HepG2 (cell line): ENCODE data around the gene MYO3B. TPM values are rescaled to one million over a fixed set of nuclear protein-coding genes. Genes with fewer than 3 reads are reported as not detected.

Source experiments
- ATAC-seq: fragments of 200-7000 bp; cut with Tn5 transposase; 3 replicates; pipeline ENCODE4 v1.9.1; 2020; ENCODE audit warnings: mild to moderate bottlenecking, moderate library complexity
- BruUV-seq: library from RNA; stranded (reverse); fragments of 400-500 nt; replicated peaks from 2 replicates; lab custom pipeline; 2021; lab: Mats Ljungman, UMichigan
- CTCF ChIA-PET: fragments of 300-600 bp; formaldehyde crosslinking; extraction: SDS; loops from one replicate; lab custom pipeline; 2021; ENCODE audit warnings: low total read pairs, inconsistent platforms, low intra/inter-chr PET ratio; lab: Yijun Ruan, JAX
- POLR2A ChIA-PET: fragments of 350-600 bp; sonication (Branson Sonifier 250); formaldehyde crosslinking; loops from one replicate; lab custom pipeline; 2020; ENCODE audit warnings: antibody characterized with exemption, inconsistent platforms; lab: Yijun Ruan, JAX
- DNase-seq: peaks from one replicate; pipeline ENCODE4 v3.0.0-alpha.2; 2015; ENCODE audit warnings: low spot score
- FAIRE-seq: peaks from 3 replicates; lab custom pipeline; 2011; peaks lifted over from hg19 to GRCh38; lab: Jason Lieb, UNC
- H2AFZ ChIP-seq: one replicate; pipeline ENCODE4 v1.6.1; 2011; ENCODE audit warnings: low read length, inconsistent platforms
- H3K27ac ChIP-seq: fragments of 300-600 bp; 3 replicates; pipeline ENCODE4 v1.8.0; 2011; ENCODE audit warnings: mixed run types, mild to moderate bottlenecking, mixed read lengths, low read length, inconsistent platforms; ENCODE audit not compliant: insufficient read depth; ENCODE audit errors: extremely low read length
- H3K27me3 ChIP-seq, 2 experiments: fragments of 200-600 bp in 1 of 2; 2 replicates in 1 of 2; 3 replicates in 1 of 2; pipeline versions ENCODE4 v1.6.0 to v1.8.0; 2011; ENCODE audit warnings: low read length in 2 of 2, mild to moderate bottlenecking in 2 of 2, moderate library complexity in 2 of 2, inconsistent platforms in 1 of 2; ENCODE audit not compliant: insufficient read depth in 2 of 2, control insufficient read depth in 1 of 2
- H3K36me3 ChIP-seq, 2 experiments: fragments of 200-600 bp in 1 of 2; replicated peaks in 1 of 2; 2 replicates in 1 of 2; 3 replicates in 1 of 2; pipeline versions ENCODE4 v1.5.1 to v1.8.0; 2011; ENCODE audit warnings: low read length in 2 of 2, inconsistent platforms in 1 of 2; ENCODE audit not compliant: insufficient read depth in 2 of 2, control insufficient read depth in 1 of 2
- H3K4me1 ChIP-seq: 2 replicates; pipeline ENCODE4 v1.5.1; 2012; ENCODE audit warnings: low read length, inconsistent platforms; ENCODE audit not compliant: insufficient read depth
- H3K4me2 ChIP-seq: 2 replicates; pipeline ENCODE4 v1.6.0; 2011; ENCODE audit warnings: low read depth, low read length, inconsistent platforms
- H3K4me3 ChIP-seq, 3 experiments: fragments of 200-600 bp in 1 of 3; sonication (generic), shearing (Covaris generic) in 1 of 3; replicated peaks in 1 of 3; 2 replicates each; pipeline ENCODE4 v1.5.1; 2011 to 2016; ENCODE audit warnings: low read length in 3 of 3, inconsistent platforms in 2 of 3, low read depth in 2 of 3, mild to moderate bottlenecking in 2 of 3, control low read depth in 1 of 3, mixed read lengths in 1 of 3; ENCODE audit not compliant: insufficient read depth in 1 of 3
- H3K79me2 ChIP-seq: one replicate; pipeline ENCODE4 v1.6.1; 2011; ENCODE audit warnings: low read length, inconsistent platforms; ENCODE audit not compliant: insufficient read depth
- H3K9ac ChIP-seq: 2 replicates; pipeline ENCODE4 v1.6.0; 2011; ENCODE audit warnings: mild to moderate bottlenecking, low read depth, low read length, inconsistent platforms; ENCODE audit not compliant: insufficient read depth
- H3K9me3 ChIP-seq: 2 replicates; pipeline ENCODE4 v1.5.1; 2012; ENCODE audit warnings: mild to moderate bottlenecking, low read length
- H4K20me1 ChIP-seq: 2 replicates; pipeline ENCODE4 v1.6.0; 2011; ENCODE audit warnings: inconsistent platforms, mild to moderate bottlenecking, low read length, moderate library complexity; ENCODE audit not compliant: insufficient read depth
- ATAD3A ChIP-seq: sonication (generic); formaldehyde crosslinking; IDR thresholded peaks from 2 replicates; pipeline ENCODE4 v1.4.0; 2020; ENCODE audit warnings: missing genetic modification reagents
- DNMT1 ChIP-seq: sonication (generic); formaldehyde crosslinking; IDR thresholded peaks from 2 replicates; pipeline ENCODE4 v1.5.1; 2020; ENCODE audit warnings: mild to moderate bottlenecking, missing genetic modification reagents
- EEA1 ChIP-seq: sonication (generic); formaldehyde crosslinking; IDR thresholded peaks from 2 replicates; pipeline ENCODE4 v1.5.1; 2020; ENCODE audit warnings: mild to moderate bottlenecking, missing genetic modification reagents, borderline replicate concordance
- HIVEP1 ChIP-seq: sonication (generic); formaldehyde crosslinking; IDR thresholded peaks from 2 replicates; pipeline ENCODE4 v1.4.0; 2020; ENCODE audit warnings: mild to moderate bottlenecking, missing genetic modification reagents
- LCORL ChIP-seq, 2 experiments: fragments of 450-650 bp in 1 of 2; sonication (generic) in 1 of 2; formaldehyde crosslinking in 1 of 2; IDR thresholded peaks; 2 replicates each; pipeline versions ENCODE4 v1.5.0 to v1.6.1; 2017 to 2020; ENCODE audit warnings: antibody characterized with exemption in 1 of 2, missing genetic modification reagents in 1 of 2
- U2AF2 ChIP-seq: fragments of 200-400 bp; formaldehyde crosslinking; IDR thresholded peaks from 2 replicates; pipeline ENCODE4 v1.6.1; 2017; ENCODE audit warnings: low read depth, mild to moderate bottlenecking, low read length
- ZNF280B ChIP-seq: sonication (generic); formaldehyde crosslinking; IDR thresholded peaks from 2 replicates; pipeline ENCODE4 v1.5.0; 2020; ENCODE audit warnings: missing genetic modification reagents, mild to moderate bottlenecking, borderline replicate concordance
- ZNF407 ChIP-seq: sonication (generic); formaldehyde crosslinking; IDR thresholded peaks from one replicate; pipeline ENCODE4 v1.5.1; 2020; ENCODE audit warnings: mild to moderate bottlenecking, missing genetic modification reagents; ENCODE audit errors: not compliant biosample characterization
- ZNF501 ChIP-seq: sonication (generic); formaldehyde crosslinking; IDR thresholded peaks from 2 replicates; pipeline ENCODE4 v1.5.1; 2020; ENCODE audit warnings: mild to moderate bottlenecking, moderate library complexity, missing genetic modification reagents
- ZNF841 ChIP-seq: sonication (generic); formaldehyde crosslinking; IDR thresholded peaks from 2 replicates; pipeline ENCODE4 v1.8.1; 2023; ENCODE audit warnings: missing genetic modification reagents, borderline replicate concordance
- ZZZ3 ChIP-seq: sonication (generic); formaldehyde crosslinking; IDR thresholded peaks from 2 replicates; pipeline ENCODE4 v1.4.0; 2020; ENCODE audit warnings: missing genetic modification reagents, mild to moderate bottlenecking, borderline replicate concordance
- WGBS: methylation state at CpG from one replicate; pipeline ENCODE4 v1.1.6; 2017; ENCODE audit warnings: low lambda C conversion rate; 5-methylcytosine and 5-hydroxymethylcytosine counted together
- in situ Hi-C: cut with HindIII; loops from 2 replicates; pipeline ENCODE4 v1.10.0; 2017; ENCODE audit warnings: low pct_unique_long_range_greater_than_20kb; ENCODE audit not compliant: extremely low pct_ligation_motif_present
- intact Hi-C: fragments of 100-400 bp; cut with micrococcal nuclease; formaldehyde crosslinking; loops from one replicate; pipeline ENCODE4 v1.10.0; 2022; ENCODE audit not compliant: unreplicated experiment
- polyA plus RNA-seq, 8 experiments: library from polyadenylated mRNA; depleted of rRNA in 3 of 8; stranded (reverse) in 7 of 8; unstranded in 1 of 8; fragments of >200 nt; fragmentation: Illumina TruSeq in 4 of 8; extraction: Trizol in 4 of 8; gene quantifications; 2 replicates each; pipeline versions ENCODE4 v1.2.1 to v1.2.3, GENCODE V29; 2011 to 2016; ENCODE audit warnings: low read depth in 4 of 8, missing spikeins in 1 of 8, mixed read lengths in 1 of 8; ENCODE audit not compliant: insufficient read depth in 1 of 8
- total RNA-seq, 5 experiments: library from RNA; depleted of rRNA; stranded (reverse); fragments of >200 nt; fragmentation: Illumina TruSeq; extraction: Trizol; gene quantifications; 2 replicates each; pipeline ENCODE4 v1.2.3, GENCODE V29; 2016; ENCODE audit warnings: low read depth in 1 of 5

MYO3B gene
- total and polyA plus RNA-seq, 2 of the 13 experiments (the other 11 are each of a cell fraction or from before 2014, with no cell fraction given), result 0.01 TPM; not detected in 1

GRCh38 chr2:170498619-170499018, 320.7 kb downstream of the MYO3B start:
- no peak overlapping the region for H3K9ac ChIP-seq
- 0 out of 2 replicates have a peak, but pooled peaks cover 12% of the 10 kb centered on the region for H3K4me1 ChIP-seq
- no peaks in the 10 kb centered on the region for H3K36me3 ChIP-seq
- peaks cover 3 to 56% of the 10 kb centered on the region in 2 experiments; a peak in 4 of 5 replicates for H3K27me3 ChIP-seq
- H3K4me3 ChIP-seq, result no peak overlapping the region
- H3K9me3 ChIP-seq, result no peaks in the 10 kb centered on the region
- DNase-seq, result no peak
- intact Hi-C loops, result no loop called here
- 10% methylated on average over 5 of the region's 5 CpGs for WGBS
- H2AFZ ChIP-seq, result no peak overlapping the region
- H3K79me2 ChIP-seq, result no peaks in the 10 kb centered on the region
- in situ Hi-C loops, result no loop called here
- no peaks in the 10 kb centered on the region for H4K20me1 ChIP-seq
- TF ChIP-seq ZNF841 (CRISPR knock-in tag), result no peak
- TF ChIP-seq U2AF2, result no peak
- TF ChIP-seq ZNF501, result no peak
- TF ChIP-seq EEA1 (CRISPR knock-in tag), result no peak
- TF ChIP-seq ZZZ3 (CRISPR knock-in tag), result no peak
- TF ChIP-seq ZNF407 (CRISPR knock-in tag), result no peak
- TF ChIP-seq ZNF280B (CRISPR knock-in tag), result no peak
- TF ChIP-seq HIVEP1, result no peak
- no peak for TF ChIP-seq LCORL (IDR thresholded peaks at IDR 0.05)
- TF ChIP-seq LCORL (CRISPR knock-in tag; IDR thresholded peaks at IDR 0.05), result no peak
- no peak for TF ChIP-seq ATAD3A (CRISPR knock-in tag)
- TF ChIP-seq DNMT1 (CRISPR knock-in tag), result no peak
- no peak for FAIRE-seq
- ATAC-seq, result no peak
- H3K27ac ChIP-seq, result no peak overlapping the region
- POLR2A ChIA-PET, result no interaction called here
- BruUV-seq, result no TSS peak
- H3K4me2 ChIP-seq, result no peak overlapping the region
- CTCF ChIA-PET, result no interaction called here
